HepG2 (cell line): ENCODE data around the gene SUN1.

Experiments
- CBX5 ChIP-seq: sonication (generic); formaldehyde crosslinking; IDR thresholded peaks from 2 replicates; pipeline ENCODE4 v1.4.0; 2020; ENCODE audit warnings: missing genetic modification reagents, borderline replicate concordance
- XRCC5 ChIP-seq: fragments of 200-400 bp; formaldehyde crosslinking; optimal IDR thresholded peaks from 2 replicates; pipeline ENCODE3; 2017; ENCODE audit warnings: mild to moderate bottlenecking, low read length

DNA sequence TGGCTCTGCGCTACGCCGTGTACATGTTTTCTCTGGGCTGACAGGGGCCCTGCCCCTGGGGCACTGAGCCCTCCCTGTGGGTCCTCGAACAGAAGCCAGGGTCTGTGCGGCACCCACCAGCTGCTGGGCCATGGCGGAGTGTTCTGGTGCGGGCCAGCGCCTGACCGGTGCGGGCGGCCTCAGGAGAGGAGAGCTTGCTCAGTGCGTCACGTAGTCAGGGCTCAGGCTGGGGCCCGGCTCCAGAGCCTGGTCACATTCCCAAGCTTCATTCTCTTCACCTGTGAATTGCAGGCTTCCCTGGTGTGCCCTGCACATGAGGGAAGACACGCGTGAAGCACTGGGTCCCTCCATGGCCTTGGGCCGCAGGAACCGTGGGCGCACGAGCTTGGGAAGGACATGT, 59.5 kb downstream of the SUN1 start:
- TF ChIP-seq XRCC5 = no peak
- no peak for TF ChIP-seq CBX5 (CRISPR knock-in tag)
